NCI-H2107 treated with DMSO at 0.1 percent for 48 hours (cell line): ENCODE results near the gene NPSR1.
"Not testable (repeated sequence)": the region's sequence is repeated elsewhere in the genome, so short reads cannot be mapped to it uniquely, and the experiment has no call there.

ENCODE experiments used
- DNase-seq: peaks from one replicate; lab custom pipeline; 2025; ENCODE audit not compliant: unreplicated experiment; lab: John Stamatoyannopoulos, UW

The NPSR1 gene

GRCh38 chr7:34657632-34658268 is at the start of gene NPSR1:
NPSR1 (plus strand) TSS chr7:34658218; CDS start chr7:34658413, 195 bp downstream.
- DNase-seq = no peak

- no peak for DNase-seq
Observed at GRCh38 chr7:34612661-34613060, 45.4 kb upstream of the NPSR1 start.

- no peak for DNase-seq
Observed at GRCh38 chr7:34620425-34620824, 37.6 kb upstream of the NPSR1 start.

DNA sequence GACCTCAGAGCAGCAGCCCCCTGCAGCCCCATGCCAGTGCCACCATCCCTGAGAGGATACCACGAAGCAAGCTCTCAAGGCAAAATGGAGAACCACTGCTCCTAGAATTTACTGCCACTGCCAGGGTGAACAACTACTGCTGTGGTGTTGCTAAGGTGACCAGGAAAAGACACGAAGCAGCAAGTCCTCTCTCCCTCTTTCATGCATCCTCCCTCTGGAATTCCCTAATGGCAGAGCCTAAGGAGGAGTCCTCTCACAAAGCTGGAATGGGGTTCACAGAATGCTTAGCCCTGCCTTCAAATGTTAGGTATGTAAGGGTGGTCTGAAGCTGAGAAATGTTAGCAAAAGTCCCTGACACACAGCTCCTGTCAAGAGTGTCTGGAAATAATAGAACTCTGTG is 35.8 kb upstream of the NPSR1 start:
- DNase-seq = no peak

- no peak for DNase-seq
Observed at GRCh38 chr7:34622771-34623250, 35.2 kb upstream of the NPSR1 start.

- not testable (repeated sequence) for DNase-seq
Observed at GRCh38 chr7:34628618-34629017, 29.4 kb upstream of the NPSR1 start.

DNA sequence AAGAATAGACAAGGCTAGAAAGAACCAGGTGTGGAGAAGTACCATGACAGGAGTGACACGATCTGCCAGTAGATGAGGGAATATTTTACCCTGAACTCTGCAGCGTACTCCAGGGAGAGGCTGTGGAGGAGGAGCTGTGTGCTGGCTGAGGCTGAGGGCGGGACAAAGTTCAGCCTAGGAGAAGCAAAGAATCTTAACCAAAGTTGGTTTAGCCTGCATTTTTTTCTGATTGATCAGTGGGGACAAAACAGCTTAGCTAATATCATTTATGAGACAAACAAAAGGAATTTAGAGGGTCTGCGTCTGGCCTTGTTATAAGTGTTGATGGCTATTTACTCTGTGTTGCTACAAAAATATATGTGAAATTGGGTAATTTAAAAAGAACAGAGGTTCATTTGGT is 5.2 kb upstream of the NPSR1 start:
- no peak for DNase-seq

GRCh38 chr7:34653787-34654186 is 4.2 kb upstream of the NPSR1 start:
- DNase-seq = no peak

DNA sequence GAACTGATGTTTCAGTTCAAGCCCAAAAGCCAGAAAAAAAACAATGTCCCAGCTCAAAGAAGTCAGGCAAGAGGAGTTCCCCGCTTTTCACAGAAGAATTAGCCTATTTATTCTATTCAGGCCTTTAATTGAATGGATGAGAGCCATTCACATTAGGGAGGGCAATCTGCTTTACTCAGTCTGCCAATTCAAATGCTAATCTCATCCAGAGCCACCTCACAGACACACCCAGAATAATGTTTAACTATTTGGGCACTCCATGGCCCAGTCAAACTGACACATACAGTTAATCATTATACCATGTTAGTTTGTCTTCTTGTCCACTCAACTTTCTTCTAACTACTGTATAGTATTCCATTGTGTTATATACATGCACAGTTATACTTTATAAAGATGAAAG is 2.6 kb upstream of the NPSR1 start:
- DNase-seq = no peak

DNA sequence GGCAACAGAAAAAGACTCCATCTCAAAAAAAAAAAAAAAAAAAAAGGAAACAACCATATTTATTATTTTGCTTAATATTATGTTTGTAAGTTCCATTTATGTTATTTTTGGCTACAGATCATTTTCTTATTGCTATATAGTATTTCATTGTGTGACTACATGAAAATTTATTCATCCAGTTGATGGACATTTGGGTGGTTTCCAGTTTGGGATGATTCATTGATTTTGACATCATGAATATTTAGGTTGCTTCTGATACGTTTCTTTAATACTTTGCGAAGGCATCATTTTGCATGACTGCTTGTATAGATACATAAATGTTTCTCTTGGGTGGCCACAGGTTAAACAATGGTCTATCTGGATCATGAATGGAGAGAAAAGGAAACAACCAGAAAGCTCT is 2.0 kb upstream of the NPSR1 start:
- no peak for DNase-seq

- no peak for DNase-seq
Observed at GRCh38 chr7:34659472-34660075, 1.6 kb downstream of the NPSR1 start.

DNA sequence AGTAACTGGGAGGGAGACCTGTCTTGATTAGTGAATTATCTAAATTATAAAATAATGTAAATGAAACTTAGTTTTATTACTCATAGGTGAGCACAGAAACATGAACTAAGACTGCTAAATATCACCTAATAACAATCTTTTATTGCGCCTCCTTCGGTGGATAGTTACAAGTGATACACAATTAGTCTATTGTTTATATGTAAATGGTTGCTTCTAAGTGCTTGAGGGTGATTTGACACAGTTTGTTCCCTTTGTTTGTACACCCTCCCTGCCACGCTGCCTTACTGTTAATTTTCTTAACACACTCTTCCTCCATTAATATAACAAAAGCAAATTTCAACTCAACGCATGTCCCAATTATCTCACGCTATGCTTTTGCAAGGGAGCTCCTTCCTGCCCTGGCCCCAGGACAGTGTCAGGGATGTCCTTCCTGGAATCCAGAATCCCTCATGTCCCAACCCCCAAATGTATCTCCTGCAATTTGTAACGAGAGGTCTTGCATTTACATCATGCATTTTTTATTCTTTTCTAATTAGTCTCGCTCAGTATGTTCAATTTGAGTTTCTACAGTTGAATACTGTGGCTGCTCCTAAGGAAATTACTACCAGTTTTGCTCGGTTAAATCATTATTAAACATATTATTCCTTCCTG is 4.2 kb downstream of the NPSR1 start:
- no peak for DNase-seq

GRCh38 chr7:34664755-34665154 is 6.7 kb downstream of the NPSR1 start:
- DNase-seq = no peak

DNA sequence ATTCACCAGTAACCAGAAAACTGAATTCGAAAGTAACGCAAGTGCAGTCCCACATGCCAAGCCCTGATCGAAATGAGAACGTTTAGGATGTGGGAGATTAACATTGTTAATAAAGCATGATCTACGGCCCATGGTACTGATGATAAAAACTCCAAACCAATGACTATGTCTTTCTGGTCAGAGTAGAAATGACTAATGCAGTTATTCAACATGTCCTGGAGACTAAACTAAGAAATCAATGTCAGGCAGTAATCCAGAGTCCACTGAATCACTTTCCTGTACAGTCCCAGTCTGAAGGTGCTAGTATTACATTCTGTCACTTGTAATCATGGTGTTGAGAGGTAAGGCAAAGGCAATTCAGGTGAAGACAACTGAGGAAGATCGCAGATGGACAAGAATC is 14.4 kb downstream of the NPSR1 start:
- DNase-seq = no peak

- no peak for DNase-seq
Observed at GRCh38 chr7:34673066-34673465, 15.0 kb downstream of the NPSR1 start.

DNA sequence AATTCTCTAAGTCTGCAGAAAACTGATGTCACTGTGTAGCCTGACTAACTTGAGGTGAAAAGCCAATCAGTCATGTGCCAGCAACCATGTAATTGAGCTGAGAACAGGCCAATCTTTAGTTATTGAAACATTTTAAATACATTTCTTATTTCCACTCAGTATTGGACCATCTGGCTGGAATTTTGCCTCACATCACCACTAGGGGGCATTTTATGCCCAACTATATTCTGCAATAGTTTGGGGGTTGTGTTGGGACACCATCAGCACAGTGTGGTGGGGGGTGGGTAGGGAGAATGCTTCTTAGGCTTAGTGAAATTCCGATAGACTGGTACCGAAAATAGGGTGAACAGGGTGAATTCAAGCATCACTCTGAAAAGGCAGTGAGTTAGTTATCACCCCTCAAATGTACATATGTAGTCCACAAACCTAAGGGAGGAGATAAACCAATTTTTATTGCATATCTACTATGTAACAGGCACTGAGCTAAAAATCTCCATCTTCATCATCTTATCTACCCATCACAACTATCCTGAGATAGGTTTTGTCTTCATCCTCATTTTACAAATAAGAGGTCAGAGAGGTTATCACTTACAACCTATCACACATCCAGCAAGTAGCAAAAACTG is 17.8 kb downstream of the NPSR1 start:
- DNase-seq = no peak

GRCh38 chr7:34677491-34677890 is 19.5 kb downstream of the NPSR1 start:
- DNase-seq = no peak

DNA sequence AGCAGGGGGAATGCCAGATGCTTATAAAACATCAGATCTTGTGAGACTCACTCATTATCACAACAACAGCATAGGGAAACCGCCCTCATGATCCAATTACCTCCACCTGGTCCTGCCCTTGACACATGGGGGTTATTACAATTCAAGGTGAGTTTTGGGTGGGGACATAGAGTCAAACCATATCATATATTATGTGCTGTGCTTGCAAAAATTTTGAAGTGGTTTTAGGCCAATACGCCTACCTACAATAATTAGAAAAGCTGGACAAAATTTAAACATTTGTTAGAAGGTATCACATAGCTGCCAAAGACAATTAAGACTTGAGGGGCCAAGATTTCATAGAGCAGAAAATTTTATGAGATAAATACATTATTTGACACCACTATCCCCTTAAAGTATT is 29.5 kb downstream of the NPSR1 start:
- no peak for DNase-seq

GRCh38 chr7:34696415-34696814 is 38.4 kb downstream of the NPSR1 start:
- DNase-seq = no peak

- no peak for DNase-seq
Observed at GRCh38 chr7:34709771-34710170, 51.8 kb downstream of the NPSR1 start.

- DNase-seq = no peak
Observed at GRCh38 chr7:34718867-34719266, 60.8 kb downstream of the NPSR1 start.

GRCh38 chr7:34719636-34720035 is 61.6 kb downstream of the NPSR1 start:
- no peak for DNase-seq
